Stimulated activated CD4-positive, alpha-beta T cell treated with anti-CD3 and anti-CD28 coated beads, Interleukin-4, amount 100 ng/mL, for 4 hours (primary cell): ENCODE measurements around the gene ZAP70.
A peak's percentile ranks its signal among the peaks of the same experiment; 100 is the strongest.
"Not testable (repeated sequence)": the region's sequence is repeated elsewhere in the genome, so short reads cannot be mapped to it uniquely, and the experiment has no call there.

Experiments
- DNase-seq, 2 experiments: peaks; one replicate each; pipeline ENCODE4 v3.0.0-alpha.2; 2020

ZAP70 gene

GRCh38 chr2:97699765-97700444 lies 13.5 kb upstream of the ZAP70 start:
- DNase-seq = peak; percentile 52 to 62

GRCh38 chr2:97701186-97701585 lies 12.2 kb upstream of the ZAP70 start:
- no peak for DNase-seq

DNA sequence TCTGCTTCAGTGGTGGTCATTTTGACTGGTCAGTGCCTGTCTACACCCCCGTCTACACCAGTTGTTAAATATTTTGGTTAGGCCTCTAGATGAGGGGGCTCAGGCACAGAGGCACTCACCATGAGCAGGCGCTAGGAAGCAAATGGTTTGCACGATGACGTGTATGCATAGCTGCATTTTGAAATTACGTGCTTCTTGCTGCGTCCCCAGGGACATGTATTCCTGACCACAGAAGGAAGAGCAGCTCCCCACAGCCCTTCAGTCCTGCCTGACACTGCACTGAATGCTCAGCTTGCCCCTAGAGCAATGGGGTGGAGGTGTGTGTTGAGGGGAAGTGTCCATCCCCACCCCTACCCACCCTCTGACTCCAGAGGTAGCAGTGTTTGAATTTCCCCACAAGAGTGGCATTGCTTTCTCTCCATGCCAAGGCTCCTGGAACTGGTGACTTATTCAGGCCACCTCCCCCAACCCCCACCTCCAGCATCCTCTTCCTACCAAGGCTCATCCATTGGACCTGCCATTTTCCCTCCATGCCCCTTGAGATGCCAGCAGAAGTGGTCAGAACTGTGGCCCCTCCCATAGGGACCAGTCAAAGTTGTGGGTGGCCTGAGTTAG lies 11.4 kb upstream of the ZAP70 start:
- no peak for DNase-seq

DNA sequence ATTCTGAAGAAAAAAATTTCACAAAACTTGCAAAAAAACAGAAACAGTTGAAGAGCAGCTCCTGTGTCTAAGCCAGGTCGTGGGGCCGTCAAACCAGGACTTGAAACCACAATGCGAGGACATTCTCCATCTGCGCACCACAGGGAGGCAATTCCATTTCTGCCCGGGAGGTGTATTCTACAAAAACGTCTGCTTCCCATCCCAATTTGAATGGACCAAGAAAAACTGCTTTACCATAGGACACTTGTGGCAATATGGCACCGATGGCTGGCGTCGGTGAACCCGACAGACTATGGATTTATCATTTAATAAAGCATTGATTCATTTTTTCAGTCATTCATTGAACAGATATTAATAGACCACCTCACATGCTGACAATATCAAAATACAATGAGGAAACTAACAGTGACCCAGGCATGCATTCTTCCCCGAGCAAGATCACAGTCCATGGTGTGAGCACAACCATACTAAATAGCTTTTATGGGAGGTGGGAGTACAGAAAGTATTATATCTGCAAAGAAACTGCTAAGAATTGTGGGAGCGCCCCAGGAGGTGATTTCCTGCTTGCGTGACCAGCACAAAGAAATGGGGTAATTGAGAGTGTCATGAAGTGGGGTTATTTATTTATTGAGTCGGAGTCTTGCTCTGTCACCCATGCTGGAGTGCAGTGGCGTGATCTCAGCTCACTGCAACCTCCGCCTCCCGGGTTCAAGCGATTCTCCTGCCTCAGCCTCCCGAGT lies 10.5 kb upstream of the ZAP70 start:
- DNase-seq = no peak

- DNase-seq = no peak
These were observed 9.6 kb upstream of the ZAP70 start for GRCh38 chr2:97703741-97704140.

GRCh38 chr2:97704989-97705388 lies 8.4 kb upstream of the ZAP70 start:
- DNase-seq = no peak

DNA sequence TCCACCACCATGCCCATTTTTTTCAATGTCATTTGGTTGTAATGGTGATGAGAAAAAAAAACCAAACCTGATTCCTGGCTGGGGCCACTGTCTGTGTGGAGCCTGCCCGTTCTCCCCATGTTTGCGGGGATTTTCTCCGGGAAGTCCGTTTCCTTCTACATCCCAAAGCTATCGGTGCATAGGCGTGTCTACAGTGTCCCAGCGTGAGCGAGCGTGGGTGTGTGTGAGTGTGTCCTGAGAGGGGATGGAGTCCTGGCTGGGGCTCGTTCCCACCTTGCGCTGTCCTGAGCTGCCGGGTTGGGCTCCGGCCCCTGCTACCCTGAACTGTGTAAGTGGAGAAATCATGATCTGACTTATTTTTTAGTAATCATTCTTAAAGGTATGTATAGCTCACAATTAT lies 7.3 kb upstream of the ZAP70 start:
- no peak for DNase-seq

GRCh38 chr2:97706708-97707345 lies 6.5 kb upstream of the ZAP70 start:
- no peak for DNase-seq

- no peak for DNase-seq
These were observed 5.9 kb upstream of the ZAP70 start for GRCh38 chr2:97707362-97708047.

GRCh38 chr2:97708048-97708380 lies 5.4 kb upstream of the ZAP70 start:
- no peak for DNase-seq

DNA sequence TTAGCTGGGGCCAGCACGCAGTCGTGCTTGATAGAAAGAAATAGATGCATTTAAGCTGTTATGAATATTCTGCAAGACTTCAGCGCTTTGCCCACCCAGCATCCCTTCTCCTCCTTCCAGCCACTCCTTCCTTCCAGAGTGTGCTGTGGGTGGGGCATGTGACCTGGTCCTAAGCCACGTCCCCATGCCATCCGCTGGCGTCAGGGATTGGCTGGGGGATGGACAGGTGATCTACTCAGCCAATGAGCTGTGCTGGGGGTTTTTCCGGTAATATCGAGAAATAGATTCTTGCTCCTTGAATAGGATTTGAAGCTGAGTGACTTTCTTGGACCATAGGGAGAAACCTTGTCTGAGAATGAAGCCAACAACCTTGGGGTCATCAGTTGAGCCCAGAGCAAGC lies 4.8 kb upstream of the ZAP70 start:
- no peak for DNase-seq

DNA sequence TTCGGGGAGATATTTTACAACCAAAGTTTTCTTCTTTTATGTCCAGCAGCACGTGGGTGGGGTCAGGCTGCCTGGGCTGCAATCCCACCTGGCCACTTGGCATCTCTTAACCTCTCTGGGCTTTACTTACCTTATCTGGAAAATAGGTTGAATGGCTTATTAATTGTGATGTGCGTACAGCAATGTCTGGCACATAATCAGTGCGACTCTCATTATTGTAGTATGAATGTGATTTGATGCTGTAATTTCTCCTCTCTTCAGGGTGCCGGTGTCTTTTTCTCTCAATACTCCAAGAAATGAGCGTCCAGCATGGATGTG lies 2.0 kb upstream of the ZAP70 start:
- DNase-seq = no peak

DNA sequence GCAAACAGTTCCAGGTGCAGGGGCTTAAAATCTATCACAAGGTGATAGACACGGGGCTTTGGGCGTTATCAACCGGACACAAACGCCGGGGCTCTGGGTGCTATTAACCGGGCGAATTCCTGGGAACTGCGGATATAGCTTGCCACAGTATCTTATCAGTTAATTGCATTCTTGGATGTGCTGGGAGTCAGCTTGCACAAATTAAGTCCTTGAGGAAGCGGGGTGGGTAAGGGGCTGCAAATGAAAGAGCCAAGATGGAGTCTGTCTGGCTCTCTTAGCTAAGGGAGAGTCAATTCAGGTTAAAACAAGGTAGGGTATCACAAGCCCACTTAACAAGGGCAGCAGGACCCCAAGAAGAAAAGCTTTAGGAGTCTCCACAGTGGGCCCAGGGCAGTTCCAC lies 1.2 kb upstream of the ZAP70 start:
- DNase-seq = not testable (repeated sequence)

DNA sequence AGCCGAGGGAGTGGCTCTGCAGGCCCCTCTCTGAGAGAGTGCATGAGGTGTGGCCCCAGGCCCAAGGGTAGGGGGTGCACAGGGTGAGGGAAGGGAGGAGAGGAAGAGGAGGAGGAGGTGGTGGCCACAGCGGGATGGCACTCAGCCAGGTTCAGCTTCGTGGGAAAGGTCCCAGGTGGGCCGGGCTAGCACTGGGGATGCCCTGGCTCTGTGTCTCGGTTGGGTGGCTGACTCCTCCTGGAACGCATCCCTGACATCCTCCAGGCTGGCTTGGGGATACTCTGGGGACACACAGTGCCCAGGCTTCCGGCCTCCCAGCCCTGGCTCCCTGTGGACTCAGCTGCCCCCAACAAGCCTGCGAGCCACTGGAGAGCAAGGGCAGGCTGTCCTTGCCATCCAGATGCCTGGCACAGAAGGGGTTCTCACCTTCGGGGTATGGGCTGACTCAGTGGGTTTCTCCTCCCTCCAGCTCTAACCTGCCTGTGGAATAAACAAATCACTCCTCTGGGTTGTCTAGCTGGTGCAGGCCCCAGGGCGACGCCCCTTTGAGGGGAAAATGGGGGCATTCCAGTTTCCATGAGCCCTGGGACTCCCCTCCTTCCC lies 582 bp upstream of the ZAP70 start:
- DNase-seq = peak; percentile 44 to 72

- no peak for DNase-seq
These were observed 941 bp downstream of the ZAP70 start for GRCh38 chr2:97714084-97714949.

GRCh38 chr2:97714950-97715652 lies 1.7 kb downstream of the ZAP70 start:
- no peak for DNase-seq

DNA sequence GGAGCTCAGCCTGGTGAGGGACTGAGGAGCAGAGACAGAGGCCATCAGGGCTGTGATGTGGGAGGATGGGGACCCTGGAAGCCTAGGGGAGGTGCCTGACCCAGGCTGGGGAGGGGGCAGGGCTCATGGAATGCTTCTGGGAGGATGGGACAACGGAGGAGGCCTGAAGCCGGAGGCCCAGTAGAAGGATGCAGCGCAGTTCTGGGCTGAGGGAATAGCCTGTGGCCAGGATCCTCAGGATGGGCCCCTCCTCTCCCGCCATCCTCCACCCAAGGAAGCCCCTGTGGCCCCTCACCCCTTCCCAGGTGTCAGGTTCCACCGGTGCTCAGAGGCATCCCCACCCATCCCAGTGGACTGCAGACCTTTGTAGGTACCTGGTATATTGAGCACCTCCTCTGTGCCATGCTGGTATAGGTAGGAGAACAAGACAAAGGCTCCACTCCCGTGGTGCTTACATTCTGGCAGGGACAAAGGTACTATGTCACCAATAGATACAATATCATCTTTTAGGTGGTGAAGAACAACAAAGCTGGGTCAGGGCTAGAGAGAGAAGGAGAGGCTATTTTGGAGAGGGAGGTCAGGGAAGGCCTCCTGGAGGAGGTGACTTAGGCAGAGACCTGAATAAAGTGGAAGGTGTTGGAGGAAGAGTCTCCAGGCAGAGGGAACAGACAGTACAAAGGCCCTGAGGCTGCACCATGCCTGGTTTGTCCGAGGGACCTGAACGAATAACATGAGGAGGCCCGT lies 2.7 kb downstream of the ZAP70 start:
- no peak for DNase-seq

DNA sequence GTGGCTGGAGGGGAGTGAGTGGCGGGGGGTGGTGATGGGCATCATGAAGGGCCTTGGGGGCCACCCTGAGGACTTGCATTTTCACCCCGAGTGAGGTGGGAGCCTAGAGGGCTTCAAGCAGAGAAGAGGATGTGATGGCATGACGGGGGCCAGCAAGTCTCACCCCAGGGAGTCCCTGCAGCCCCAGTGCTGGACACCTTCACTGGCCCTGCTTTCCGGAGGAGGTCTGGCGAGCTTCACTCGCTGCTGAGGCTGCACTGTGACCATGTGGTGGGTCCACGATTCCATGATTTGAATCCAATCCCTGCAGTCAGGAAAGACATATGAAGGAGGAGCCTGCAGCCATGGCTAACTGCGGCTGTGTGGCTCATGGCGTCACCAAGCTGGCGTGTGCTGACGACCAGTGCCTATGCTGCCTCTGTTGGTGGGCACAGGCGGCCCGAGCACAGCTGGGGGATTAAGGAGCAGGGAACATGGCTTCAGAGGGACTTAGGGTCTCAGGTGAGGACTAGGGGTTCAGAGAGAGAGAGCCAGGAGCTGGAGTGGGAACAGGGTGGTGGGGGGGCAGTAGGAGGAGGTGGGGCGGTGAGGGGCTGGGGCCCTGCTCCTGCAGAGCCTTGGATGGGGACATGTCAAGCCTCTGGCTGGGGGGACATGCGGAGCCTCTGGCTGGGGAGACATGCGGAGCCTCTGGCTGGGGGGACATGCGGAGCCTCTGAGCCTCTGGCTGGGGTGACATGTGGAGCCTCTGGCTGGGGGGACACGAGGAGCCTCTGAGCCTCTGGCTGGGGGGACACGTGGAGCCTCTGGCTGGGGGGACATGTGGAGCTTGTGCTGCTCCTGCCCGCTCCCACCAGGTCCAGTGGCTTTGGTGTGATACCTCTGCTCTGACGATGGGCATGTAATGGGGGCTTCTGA lies 3.6 kb downstream of the ZAP70 start:
- no peak for DNase-seq

DNA sequence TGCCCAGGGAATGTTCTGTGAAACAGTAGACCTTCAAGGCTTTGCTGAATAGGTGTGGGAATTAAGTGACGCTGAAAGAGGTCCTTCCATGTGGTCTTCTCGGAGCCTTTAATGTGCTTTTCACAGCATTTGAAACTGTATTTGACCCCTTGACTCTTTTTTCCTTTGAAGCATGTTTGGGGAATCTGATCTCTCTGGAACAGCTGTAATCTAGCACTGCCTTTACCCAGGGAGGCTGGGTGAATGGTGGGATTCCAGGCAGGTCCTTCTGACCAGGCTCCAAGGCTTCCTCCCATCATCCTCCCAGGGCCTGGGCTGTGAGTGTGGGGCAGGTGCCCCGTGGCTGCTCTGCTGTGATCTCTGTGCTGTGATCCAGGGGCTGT lies 4.2 kb downstream of the ZAP70 start:
- no peak for DNase-seq
